Keratinocyte (primary cell): ENCODE measurements around the gene SLX4IP. TPM values are rescaled to one million over a fixed set of nuclear protein-coding genes. Genes with fewer than 3 reads are reported as not detected.
A peak's percentile ranks its signal among the peaks of the same experiment; 100 is the strongest.

Experiments used
- DNase-seq: peaks from one replicate; pipeline ENCODE4 v3.0.0-alpha.2; 2011; ENCODE audit warnings: low read depth, missing footprints, low spot score
- FAIRE-seq: peaks from 2 replicates; lab custom pipeline; 2011; peaks lifted over from hg19 to GRCh38; lab: Jason Lieb, UNC
- H2AFZ ChIP-seq: 2 replicates; pipeline ENCODE4 v1.6.0; 2012; ENCODE audit warnings: low read length, control low read depth, inconsistent platforms; ENCODE audit not compliant: control insufficient read depth
- H3K27ac ChIP-seq: 2 replicates; pipeline ENCODE4 v1.5.1; 2011; ENCODE audit warnings: low read length; ENCODE audit not compliant: control insufficient read depth, insufficient read depth
- H3K27me3 ChIP-seq: 3 replicates; pipeline ENCODE4 v1.6.0; 2011; ENCODE audit warnings: low read length; ENCODE audit not compliant: control insufficient read depth, insufficient read depth; ENCODE audit errors: extremely low read depth
- H3K36me3 ChIP-seq, 2 experiments: 2 replicates in 1 of 2; 3 replicates in 1 of 2; pipeline ENCODE4 v1.5.1; 2011; ENCODE audit warnings: low read length in 2 of 2, mild to moderate bottlenecking in 1 of 2; ENCODE audit not compliant: control insufficient read depth in 2 of 2, insufficient read depth in 2 of 2; ENCODE audit errors: extremely low read depth in 1 of 2
- H3K4me1 ChIP-seq: 3 replicates; pipeline ENCODE4 v1.5.1; 2011; ENCODE audit warnings: low read length; ENCODE audit not compliant: control insufficient read depth, insufficient read depth; ENCODE audit errors: extremely low read depth
- H3K4me2 ChIP-seq: 3 replicates; pipeline ENCODE4 v1.6.0; 2011; ENCODE audit warnings: low read depth, low read length; ENCODE audit not compliant: control insufficient read depth, insufficient read depth; ENCODE audit errors: extremely low read depth
- H3K4me3 ChIP-seq, 3 experiments: fragments of 200-600 bp in 1 of 3; sonication (generic) in 1 of 3; 2 replicates in 2 of 3; 3 replicates in 1 of 3; pipeline ENCODE4 v1.5.1; 2011 to 2016; ENCODE audit warnings: low read length in 3 of 3, mild to moderate bottlenecking in 3 of 3, control low read depth in 2 of 3, inconsistent platforms in 1 of 3, low read depth in 1 of 3, mixed read lengths in 1 of 3, mixed run types in 1 of 3, moderate library complexity in 1 of 3; ENCODE audit not compliant: control insufficient read depth in 2 of 3, insufficient read depth in 2 of 3; ENCODE audit errors: extremely low read depth in 1 of 3
- H3K79me2 ChIP-seq: 2 replicates; pipeline ENCODE4 v1.6.0; 2012; ENCODE audit warnings: low read length; ENCODE audit not compliant: control insufficient read depth, insufficient read depth
- H3K9ac ChIP-seq: 3 replicates; pipeline ENCODE4 v1.6.0; 2011; ENCODE audit warnings: low read length; ENCODE audit not compliant: control insufficient read depth, insufficient read depth; ENCODE audit errors: extremely low read depth
- H3K9me1 ChIP-seq: 3 replicates; pipeline ENCODE4 v1.6.0; 2011; ENCODE audit warnings: low read length; ENCODE audit not compliant: control insufficient read depth, insufficient read depth; ENCODE audit errors: extremely low read depth
- H3K9me3 ChIP-seq: 2 replicates; pipeline ENCODE4 v1.5.1; 2012; ENCODE audit warnings: low read depth, low read length; ENCODE audit not compliant: control insufficient read depth
- H4K20me1 ChIP-seq: 3 replicates; pipeline ENCODE4 v1.6.0; 2011; ENCODE audit warnings: low read length; ENCODE audit not compliant: control insufficient read depth, insufficient read depth; ENCODE audit errors: extremely low read depth
- CTCF ChIP-seq, 3 experiments: IDR thresholded peaks in 1 of 3; conservative IDR thresholded peaks in 1 of 3; optimal IDR thresholded peaks in 1 of 3; 2 replicates in 2 of 3; 3 replicates in 1 of 3; pipeline versions ENCODE3 to v1.5.1; 2011; ENCODE audit warnings: low read length in 3 of 3, mild to moderate bottlenecking in 3 of 3, moderate library complexity in 2 of 3, control low read depth in 1 of 3, inconsistent platforms in 1 of 3; ENCODE audit not compliant: insufficient read depth in 2 of 3; ENCODE audit errors: extremely low read depth in 1 of 3
- EZH2 ChIP-seq: IDR thresholded peaks from one replicate; pipeline ENCODE4 v1.6.1; 2012; ENCODE audit warnings: inconsistent platforms, mild to moderate bottlenecking, low read length, moderate library complexity
- dilution Hi-C: fragments of 300-500 bp; cut with MboI; formaldehyde crosslinking; loops from one replicate; pipeline ENCODE4 v1.7.0; 2020; ENCODE audit warnings: low sequenced_read_pairs; ENCODE audit not compliant: extremely low pct_ligation_motif_present
- polyA plus RNA-seq, 5 experiments: library from polyadenylated mRNA; depleted of rRNA in 3 of 5; stranded (reverse) in 3 of 5; stranded (forward) in 1 of 5; unstranded in 1 of 5; fragments of >200 nt; gene quantifications; 1 replicate in 1 of 5; 2 replicates in 3 of 5; 3 replicates in 1 of 5; pipeline versions ENCODE4 v1.2.1 to v1.2.3, GENCODE V29; 2011 to 2012; ENCODE audit warnings: missing spikeins in 2 of 5, low read depth in 1 of 5, low replicate concordance in 1 of 5

SLX4IP gene
- polyA plus RNA-seq, 1 donor (not counting 4 experiments of a cell fraction or from before 2014, with no cell fraction given), result 3.0 TPM

- TF ChIP-seq EZH2 (no peak), CTCF (optimal IDR thresholded peaks at IDR 0.05 in 1 of 3, IDR thresholded peaks at IDR 0.05 in 1 of 3, conservative IDR thresholded peaks at IDR 0.05 in 1 of 3; ENCODE audit: extremely low read depth in 1 of 3, insufficient read depth in 2 of 3, low read length in 3 of 3) (no peak)
Observed at GRCh38 chr20:10646886-10647420, 211.8 kb downstream of the SLX4IP start.

GRCh38 chr20:10647471-10647870, 212.4 kb downstream of the SLX4IP start:
- H3K4me1 ChIP-seq, result peaks cover 28% of the 10 kb centered on the region
- H3K36me3 ChIP-seq, result peaks cover 65 to 97% of the 10 kb centered on the region in 2 experiments
- peaks cover 79% of the 10 kb centered on the region for H3K79me2 ChIP-seq
- no peaks in the 10 kb centered on the region for H3K9me3 ChIP-seq
- peaks cover 29% of the 10 kb centered on the region for H4K20me1 ChIP-seq
- FAIRE-seq (peak; percentile 39), DNase-seq (no peak)
- H3K9ac ChIP-seq, result peak overlapping the region; percentile 6
- H3K4me2 ChIP-seq, result no peak overlapping the region
- no peaks in the 10 kb centered on the region for H3K9me1 ChIP-seq
- no peak overlapping the region for H2AFZ ChIP-seq
- TF ChIP-seq EZH2, result no peak
- peak; percentile 38 to 58 (median 49) for TF ChIP-seq CTCF (optimal IDR thresholded peaks at IDR 0.05 in 1 of 3, IDR thresholded peaks at IDR 0.05 in 1 of 3, conservative IDR thresholded peaks at IDR 0.05 in 1 of 3; ENCODE audit: extremely low read depth in 1 of 3, insufficient read depth in 2 of 3, low read length in 3 of 3)
- peak overlapping the region; percentile 10 for H3K27ac ChIP-seq
- H3K27me3 ChIP-seq, result no peaks in the 10 kb centered on the region
- dilution Hi-C loops, result no loop called here
- no peak overlapping the region for H3K4me3 ChIP-seq

More at GRCh38 chr20:10646886-10647420, 211.8 kb downstream of the SLX4IP start:
- H3K9me3 ChIP-seq, result no peaks in the 10 kb centered on the region
- no peak overlapping the region for H3K4me3 ChIP-seq
- FAIRE-seq (no peak), DNase-seq (no peak)
- H3K4me2 ChIP-seq, result no peak overlapping the region
- H3K9me1 ChIP-seq, result no peaks in the 10 kb centered on the region
- H4K20me1 ChIP-seq, result peaks cover 27% of the 10 kb centered on the region
- H3K27me3 ChIP-seq, result no peaks in the 10 kb centered on the region
- H3K9ac ChIP-seq, result no peak overlapping the region
- H2AFZ ChIP-seq, result no peak overlapping the region
- H3K27ac ChIP-seq, result peak overlapping the region; percentile 10
- peaks cover 80% of the 10 kb centered on the region for H3K79me2 ChIP-seq
- dilution Hi-C loops, result no loop called here
- peaks cover 66 to 97% of the 10 kb centered on the region in 2 experiments for H3K36me3 ChIP-seq
- H3K4me1 ChIP-seq, result peaks cover 26% of the 10 kb centered on the region
